NCI-H774 (cell line): ENCODE data around the gene CSNK1E.

Source experiments
- DNase-seq: peaks from one replicate; lab custom pipeline; 2025; lab: John Stamatoyannopoulos, UW

Gene CSNK1E

DNA sequence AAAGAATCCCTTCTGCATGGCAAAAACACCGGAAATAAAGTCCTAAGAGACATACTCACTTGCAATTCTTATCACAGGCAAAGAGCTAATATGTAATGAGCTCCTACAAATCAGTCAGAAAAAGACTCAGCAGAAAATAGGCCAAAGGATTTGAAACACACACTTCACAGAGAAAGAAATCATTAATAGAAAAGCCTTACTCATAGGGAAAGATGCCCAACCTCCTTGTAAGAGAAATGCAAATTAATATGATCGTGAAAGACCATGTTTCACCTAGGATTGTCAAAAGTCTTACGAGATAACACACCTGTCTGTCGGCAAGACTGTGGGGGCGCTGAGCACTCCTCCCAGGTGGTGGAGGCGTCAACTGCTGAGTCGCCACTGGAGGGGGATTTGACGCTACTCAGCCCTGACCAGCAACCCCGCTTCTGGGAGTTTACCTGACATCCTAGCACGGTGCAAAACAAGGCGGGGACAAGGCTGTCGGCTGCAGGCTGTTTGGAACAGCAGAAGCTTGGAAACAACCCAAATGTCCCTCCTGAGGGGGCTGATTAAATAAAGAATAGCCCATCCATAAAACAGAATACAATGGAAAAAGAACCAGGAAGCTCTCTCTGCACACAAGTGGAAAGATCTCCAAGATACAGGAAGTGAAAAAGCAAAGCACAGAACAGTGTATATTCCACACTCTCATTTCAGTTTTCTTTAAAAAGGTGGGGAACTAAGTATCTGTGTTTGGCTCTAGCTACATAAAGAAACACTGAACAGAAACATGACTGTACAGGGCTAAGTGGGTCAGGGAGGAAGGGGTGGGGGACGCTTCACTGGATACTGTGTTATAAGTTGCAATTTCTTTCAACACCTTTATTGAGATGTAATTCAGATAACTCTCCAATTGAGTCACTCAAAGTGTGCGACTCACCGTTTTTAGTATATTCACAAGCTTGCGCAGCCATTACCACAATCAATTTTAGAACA lies 11.5 kb downstream of the CSNK1E start:
- DNase-seq: no peak

DNA sequence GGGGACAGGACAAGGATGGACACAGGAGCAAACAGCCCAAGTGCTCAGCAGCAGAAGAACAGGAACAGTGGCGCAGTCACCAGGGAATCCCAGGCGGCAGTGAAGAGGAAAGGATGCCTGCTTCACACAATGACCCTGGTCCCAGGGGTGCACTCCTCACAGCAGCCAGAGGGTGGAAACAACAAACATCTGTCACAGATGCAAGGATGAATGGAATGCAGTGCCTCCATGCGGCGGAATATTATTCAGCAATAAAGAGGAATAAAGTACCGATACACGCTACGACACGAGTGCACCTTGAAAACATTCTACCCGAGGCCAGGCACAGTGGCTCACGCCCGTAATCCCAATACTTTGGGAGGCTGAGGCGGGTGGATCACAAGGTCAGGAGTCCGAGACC lies 12.7 kb downstream of the CSNK1E start:
- no peak for DNase-seq

DNA sequence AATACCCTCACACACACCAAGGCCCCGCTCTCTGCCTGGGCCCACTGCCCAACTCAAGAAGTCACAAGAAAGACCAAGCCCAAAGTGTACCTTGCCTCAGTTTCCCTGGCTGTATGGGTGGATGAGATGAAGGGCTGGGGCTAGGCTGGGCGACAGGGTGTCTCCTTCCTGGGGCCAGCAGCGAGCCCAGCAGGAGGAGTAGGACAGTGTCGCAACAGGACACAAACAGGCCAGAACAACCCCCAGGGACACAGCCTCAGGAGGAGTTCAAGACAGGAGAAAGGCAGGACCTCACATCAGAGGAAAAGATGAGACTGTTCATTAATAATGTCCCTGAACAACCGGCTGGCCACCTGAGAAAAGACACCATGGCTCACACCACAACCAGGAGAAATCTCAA lies 13.3 kb downstream of the CSNK1E start:
- no peak for DNase-seq

- DNase-seq: no peak
These were observed 14.3 kb downstream of the CSNK1E start for GRCh38 chr22:38302906-38303305.

- no peak for DNase-seq
These were observed 16.3 kb downstream of the CSNK1E start for GRCh38 chr22:38300946-38301345.

- DNase-seq: no peak
These were observed 16.9 kb downstream of the CSNK1E start for GRCh38 chr22:38300197-38300945.

DNA sequence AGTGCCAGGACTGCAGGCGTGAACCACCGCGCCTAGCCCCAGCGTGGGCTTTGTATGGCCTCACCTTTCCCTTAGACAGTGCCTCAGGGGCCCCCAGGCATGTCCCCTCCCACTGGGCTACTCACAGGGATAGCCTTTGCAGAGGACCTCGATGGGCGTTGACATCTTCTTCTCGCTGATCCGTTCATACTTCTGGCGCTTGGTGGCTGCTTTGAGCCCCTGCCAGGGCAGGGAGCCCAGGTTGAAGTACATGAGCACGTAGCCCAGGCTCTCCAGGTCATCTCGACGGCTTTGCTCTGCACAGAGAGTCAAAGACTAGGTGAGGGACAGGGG lies 17.5 kb downstream of the CSNK1E start:
- DNase-seq: no peak

DNA sequence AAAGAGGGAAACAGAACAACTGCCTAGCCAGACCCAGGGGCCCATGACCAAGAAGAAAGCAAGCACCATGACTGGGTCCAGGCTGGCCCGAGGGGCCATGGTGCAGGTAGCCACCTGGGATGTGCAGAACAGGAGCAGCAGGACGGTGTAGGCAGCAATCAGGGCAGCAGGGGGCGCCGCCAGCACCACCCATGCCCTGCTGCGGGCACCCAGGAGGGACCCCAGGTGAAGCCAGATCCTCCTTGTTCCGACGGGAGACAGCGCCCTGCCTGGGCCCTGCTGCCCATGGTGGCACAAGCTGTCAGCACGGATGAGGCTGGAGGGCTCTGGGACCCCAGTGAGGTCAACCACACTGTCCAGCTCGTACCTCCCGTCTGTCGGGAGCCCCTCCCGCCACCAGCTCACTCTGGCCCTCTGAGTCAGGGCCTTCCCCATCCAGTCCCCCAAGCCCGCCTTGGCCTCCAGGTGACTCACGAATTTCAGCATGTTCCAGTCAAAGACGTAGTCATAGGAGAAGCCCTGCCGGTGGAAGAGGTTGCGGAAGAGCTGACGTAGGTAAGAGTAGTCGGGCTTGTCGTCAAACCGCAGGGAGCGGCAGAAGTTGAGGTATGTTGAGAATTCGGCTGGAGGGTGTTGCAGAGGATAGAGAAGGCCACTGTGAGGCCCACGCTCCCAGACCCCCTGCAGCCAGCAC lies 18.8 kb downstream of the CSNK1E start:
- DNase-seq: no peak

DNA sequence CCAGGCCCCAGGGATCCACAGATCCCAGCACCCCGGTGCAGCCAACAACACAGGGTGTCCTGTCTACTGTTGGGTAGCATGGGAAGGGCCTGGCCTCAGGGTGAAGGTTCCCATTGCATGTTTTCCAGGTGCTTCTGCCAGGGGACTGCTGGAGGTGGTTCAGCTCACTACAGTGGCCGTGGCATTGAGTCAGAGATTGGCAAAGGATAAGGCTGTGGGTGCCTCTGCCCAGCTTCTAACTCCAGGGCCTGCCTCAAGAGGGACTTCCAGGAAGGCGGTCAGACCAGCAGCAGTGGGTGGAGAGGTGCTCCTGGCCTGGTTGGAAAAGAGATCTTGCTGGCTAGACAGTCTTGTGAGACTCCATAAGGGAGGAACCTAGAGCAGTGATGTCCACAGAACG lies 20.9 kb downstream of the CSNK1E start:
- no peak for DNase-seq

DNA sequence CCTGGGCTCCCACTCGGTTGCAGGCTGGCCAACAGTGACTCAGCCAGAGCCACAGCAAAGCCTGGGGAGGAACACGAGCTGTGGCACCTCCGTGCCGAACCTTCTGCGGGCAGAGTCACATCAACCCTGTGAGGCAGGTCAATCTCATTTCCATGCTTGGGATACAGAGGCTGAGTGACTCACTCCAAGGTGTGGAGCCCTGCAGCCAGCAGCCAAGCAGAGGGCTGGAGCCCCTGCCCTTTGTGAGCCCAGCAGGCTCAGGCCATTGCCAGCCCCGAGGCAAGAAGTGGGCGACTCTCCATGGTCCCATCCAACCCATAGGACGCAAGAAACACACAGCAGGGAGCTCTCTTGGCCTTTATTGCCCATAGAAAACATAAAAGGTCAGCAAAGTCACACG lies 21.4 kb downstream of the CSNK1E start:
- no peak for DNase-seq

DNA sequence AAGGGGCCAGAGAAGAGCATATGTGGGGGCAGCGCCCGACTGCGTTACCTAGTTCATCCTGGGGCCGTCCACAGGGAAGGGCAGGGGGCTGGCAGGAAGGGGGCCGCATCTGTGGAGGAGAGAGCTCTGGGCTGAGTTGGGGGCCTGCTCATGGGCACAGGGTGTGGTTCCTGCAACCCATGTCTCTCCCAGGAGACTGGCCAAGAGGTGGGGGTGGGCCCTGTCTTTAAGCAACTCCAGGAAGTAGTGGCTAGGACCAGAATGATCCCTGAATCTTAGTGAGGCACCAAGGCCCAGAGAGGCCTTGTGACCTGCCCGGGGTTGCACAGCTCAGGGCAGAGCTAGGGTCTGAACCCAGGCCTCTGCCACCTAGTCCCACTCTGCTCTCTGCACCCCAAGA lies 21.9 kb downstream of the CSNK1E start:
- no peak for DNase-seq

DNA sequence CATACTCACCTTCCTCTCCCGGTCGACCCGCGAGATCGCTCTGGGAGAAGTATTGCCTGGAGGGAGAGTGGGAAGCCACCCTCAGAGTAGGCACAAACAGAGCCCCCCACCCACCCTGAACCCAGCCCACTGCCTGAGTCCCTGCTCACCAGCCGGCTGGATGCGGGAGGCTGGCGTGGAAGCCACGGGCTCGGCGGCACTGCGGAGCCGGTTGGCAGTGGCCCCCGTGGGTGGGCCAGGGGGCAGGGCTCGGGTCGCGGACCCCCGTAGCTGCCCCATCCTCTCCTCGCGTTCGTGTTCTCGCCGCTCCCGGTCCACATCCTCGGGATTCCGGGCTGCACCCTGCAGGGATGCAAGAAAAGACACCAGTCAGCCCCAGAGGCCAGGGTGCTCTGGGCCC lies 23.0 kb downstream of the CSNK1E start:
- no peak for DNase-seq

GRCh38 chr22:38292694-38293093 lies 24.5 kb downstream of the CSNK1E start:
- DNase-seq: no peak

DNA sequence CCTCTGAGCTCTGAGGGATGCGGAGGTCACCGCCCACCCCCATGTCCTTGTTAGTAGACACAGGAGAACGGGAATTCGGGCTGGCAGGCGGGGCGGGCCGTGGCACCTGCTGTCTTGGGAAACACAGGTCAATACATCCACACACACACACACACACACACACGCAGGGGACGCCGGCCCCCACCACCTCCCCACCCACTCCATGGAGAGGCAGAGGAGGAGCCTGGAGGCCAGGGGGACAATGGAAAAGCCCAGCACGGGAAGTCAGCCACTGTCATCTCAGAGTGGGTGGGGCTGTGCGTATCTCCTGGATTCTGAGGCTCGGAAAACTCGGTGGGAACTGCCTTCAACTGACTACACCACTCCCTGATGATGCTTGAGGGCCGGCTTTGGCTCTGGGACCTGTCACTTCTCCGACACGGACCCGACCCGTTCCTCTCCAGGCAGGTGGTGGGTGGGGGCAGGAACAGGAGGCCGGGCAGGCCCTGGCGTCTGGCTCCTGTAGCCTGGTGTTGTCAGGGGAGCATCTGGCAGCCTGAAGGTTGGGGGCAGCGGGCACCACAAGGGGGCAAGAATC lies 25.9 kb downstream of the CSNK1E start:
- DNase-seq: no peak

- DNase-seq: no peak
These were observed 26.9 kb downstream of the CSNK1E start for GRCh38 chr22:38290347-38290746.

DNA sequence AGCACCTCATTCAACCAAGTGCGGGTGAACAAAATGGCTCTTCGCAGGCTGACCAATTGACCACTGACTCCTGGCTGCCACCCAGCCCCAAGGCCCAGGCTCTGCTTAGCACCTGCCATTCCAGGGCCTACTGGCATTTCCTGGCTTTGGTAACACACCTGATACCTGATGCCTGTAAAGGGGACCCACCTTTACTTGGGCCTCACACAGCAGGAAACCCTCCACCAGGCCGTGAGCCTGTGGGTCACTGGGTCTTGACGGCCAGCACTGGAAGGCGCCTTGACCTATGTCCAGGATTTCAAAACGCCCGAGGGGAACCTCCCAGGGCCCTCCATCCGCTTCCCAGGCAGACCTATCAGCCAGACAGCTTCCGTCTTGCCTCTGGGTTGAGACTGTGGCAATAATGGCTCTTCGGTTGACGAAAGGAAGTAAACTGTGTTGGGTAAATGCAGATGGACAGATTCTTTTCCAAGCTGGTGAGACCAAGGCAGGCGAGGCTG lies 27.6 kb downstream of the CSNK1E start:
- no peak for DNase-seq

DNA sequence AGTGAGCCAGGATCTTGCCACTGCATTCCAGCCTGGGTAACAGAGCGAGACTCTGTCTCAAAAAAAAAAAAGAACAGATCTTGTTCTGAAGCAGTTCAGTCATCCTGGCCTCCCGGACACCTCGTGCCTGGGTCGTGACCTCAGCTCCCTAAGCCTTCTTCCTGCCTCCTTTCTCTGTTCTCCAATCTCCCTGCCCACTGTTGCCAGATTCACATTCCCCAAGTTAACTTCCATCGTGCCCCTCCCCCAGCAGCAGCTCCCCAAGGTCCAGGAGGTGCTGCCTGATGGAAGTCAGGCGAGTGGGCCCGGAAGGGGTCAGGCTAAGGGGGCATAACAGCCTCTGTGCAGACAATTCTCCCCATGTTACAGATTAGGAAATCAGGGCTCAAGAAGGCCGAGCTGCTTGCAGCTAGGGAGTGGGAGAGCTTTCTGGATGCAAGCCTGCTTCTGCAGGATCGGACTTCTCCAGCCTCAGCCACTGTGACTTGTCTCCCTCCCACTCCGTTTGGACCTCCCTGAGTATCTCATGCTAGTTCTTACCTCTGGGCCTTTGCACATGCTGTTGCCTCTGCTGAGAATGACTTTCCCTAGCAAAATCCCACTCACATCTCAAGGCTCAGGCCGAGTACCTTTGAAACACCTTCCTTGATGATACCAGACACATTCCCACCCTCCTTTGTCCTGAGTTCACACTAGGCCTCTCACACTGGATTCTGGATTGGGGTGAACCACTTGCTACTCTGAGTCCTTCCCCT lies 30.1 kb downstream of the CSNK1E start:
- DNase-seq: no peak

DNA sequence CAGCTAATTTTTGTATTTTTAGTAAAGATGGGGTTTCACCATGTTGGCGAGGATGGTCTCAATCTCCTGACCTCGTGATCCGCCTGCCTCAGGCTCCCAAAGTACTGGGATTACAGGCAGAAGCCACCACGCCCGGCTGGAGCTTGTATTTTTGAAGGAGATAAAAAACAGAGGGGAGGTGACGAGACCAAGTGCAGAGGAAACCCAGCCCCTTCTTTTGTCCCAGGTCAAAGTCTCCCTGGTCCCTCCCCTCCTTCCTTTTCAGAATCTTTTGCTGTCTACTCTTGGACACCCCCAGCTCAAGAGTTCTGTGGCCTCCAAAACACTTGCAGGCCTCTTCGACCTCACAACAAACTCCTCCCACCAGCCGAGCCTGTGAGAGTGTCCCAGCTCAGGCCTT lies 32.2 kb downstream of the CSNK1E start:
- DNase-seq: no peak

DNA sequence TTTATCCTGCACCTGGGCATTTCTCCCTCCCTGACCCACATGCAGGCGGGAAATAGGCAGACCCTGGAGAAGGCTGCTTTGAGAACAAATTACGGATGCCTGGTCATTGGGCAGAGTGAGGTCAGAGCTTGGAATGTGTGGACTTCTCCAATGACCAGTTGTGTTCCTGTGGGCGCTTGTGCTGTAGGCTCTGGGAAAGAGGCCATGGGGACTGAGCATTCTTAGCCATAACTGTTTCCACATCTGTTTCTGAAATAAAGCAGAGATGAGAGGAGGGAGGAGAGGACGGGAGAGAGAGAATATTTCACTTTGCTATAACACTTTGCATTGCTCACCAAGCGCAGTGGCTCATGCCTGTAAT lies 33.2 kb downstream of the CSNK1E start:
- DNase-seq: no peak

GRCh38 chr22:38282397-38282796 lies 34.8 kb downstream of the CSNK1E start:
- DNase-seq: no peak

DNA sequence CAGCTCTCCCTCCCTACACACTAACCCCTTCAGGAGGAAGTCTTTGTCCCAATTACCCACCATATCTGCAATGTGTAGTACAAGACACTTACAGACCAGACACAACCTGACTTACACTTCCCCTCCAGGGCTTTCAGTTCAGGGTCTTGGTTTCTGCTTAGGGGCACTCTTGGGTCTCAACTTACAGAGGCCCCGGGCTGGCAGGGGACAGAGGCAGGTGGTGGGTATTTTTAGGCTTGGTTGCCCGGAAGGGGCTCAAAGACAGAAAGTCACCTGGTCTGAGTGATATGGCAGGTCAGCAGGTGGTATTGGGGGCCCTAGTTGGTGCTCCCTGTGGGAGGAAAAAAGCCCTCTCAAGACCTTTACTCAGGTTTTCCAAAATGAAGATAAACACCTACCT lies 41.1 kb downstream of the CSNK1E start:
- no peak for DNase-seq
